GM18505 (cell line): ENCODE results near the gene CNNM1.
A peak's percentile ranks its signal among the peaks of the same experiment; 100 is the strongest.

Experiments used
- ATAC-seq: cut with Tn5 transposase; IDR thresholded peaks from one replicate; pipeline ENCODE4 v1.9.1; 2021; ENCODE audit not compliant: unreplicated experiment
- POLR2A ChIP-seq: IDR thresholded peaks from 4 replicates; pipeline ENCODE4 v1.6.1; 2011; ENCODE audit warnings: borderline replicate concordance; ENCODE audit not compliant: insufficient read depth, insufficient read length; ENCODE audit errors: extremely low read depth

Gene CNNM1

GRCh38 chr10:99369551-99369950 lies 40.4 kb downstream of the CNNM1 start:
- no peak for ATAC-seq
- no peak for TF ChIP-seq POLR2A

- peak; percentile 78 for ATAC-seq
- TF ChIP-seq POLR2A = no peak
These were observed 41.8 kb downstream of the CNNM1 start for GRCh38 chr10:99370993-99371392.

GRCh38 chr10:99372546-99373271 lies 43.6 kb downstream of the CNNM1 start:
- TF ChIP-seq POLR2A = no peak

GRCh38 chr10:99374526-99374925 lies 45.4 kb downstream of the CNNM1 start:
- ATAC-seq = no peak
- no peak for TF ChIP-seq POLR2A

More at GRCh38 chr10:99372546-99373271, 43.6 kb downstream of the CNNM1 start:
- ATAC-seq = no peak

- no peak for ATAC-seq
- TF ChIP-seq POLR2A = no peak
These were observed 45.8 kb downstream of the CNNM1 start for GRCh38 chr10:99374972-99375371.

- no peak for ATAC-seq
- TF ChIP-seq POLR2A = no peak
These were observed 46.3 kb downstream of the CNNM1 start for GRCh38 chr10:99375426-99375825.

GRCh38 chr10:99382176-99382575 lies 53.0 kb downstream of the CNNM1 start:
- ATAC-seq = no peak
- no peak for TF ChIP-seq POLR2A

GRCh38 chr10:99387071-99387470 lies 57.9 kb downstream of the CNNM1 start:
- no peak for ATAC-seq
- TF ChIP-seq POLR2A = no peak

- no peak for ATAC-seq
- no peak for TF ChIP-seq POLR2A
These were observed 58.4 kb downstream of the CNNM1 start for GRCh38 chr10:99387541-99387940.

- ATAC-seq = no peak
- TF ChIP-seq POLR2A = no peak
These were observed 60.7 kb downstream of the CNNM1 start for GRCh38 chr10:99389729-99390480.

- ATAC-seq = no peak
- no peak for TF ChIP-seq POLR2A
These were observed 62.2 kb downstream of the CNNM1 start for GRCh38 chr10:99391346-99391745.

- no peak for ATAC-seq
These were observed 63.9 kb downstream of the CNNM1 start for GRCh38 chr10:99393036-99393435.

GRCh38 chr10:99393683-99394082 lies 64.5 kb downstream of the CNNM1 start:
- TF ChIP-seq POLR2A = no peak
- ATAC-seq = no peak

More at GRCh38 chr10:99393036-99393435, 63.9 kb downstream of the CNNM1 start:
- no peak for TF ChIP-seq POLR2A

- ATAC-seq = no peak
- TF ChIP-seq POLR2A = no peak
These were observed 65.1 kb downstream of the CNNM1 start for GRCh38 chr10:99394256-99394655.
